ENCODE measurements around the gene CELF4.

DNA sequence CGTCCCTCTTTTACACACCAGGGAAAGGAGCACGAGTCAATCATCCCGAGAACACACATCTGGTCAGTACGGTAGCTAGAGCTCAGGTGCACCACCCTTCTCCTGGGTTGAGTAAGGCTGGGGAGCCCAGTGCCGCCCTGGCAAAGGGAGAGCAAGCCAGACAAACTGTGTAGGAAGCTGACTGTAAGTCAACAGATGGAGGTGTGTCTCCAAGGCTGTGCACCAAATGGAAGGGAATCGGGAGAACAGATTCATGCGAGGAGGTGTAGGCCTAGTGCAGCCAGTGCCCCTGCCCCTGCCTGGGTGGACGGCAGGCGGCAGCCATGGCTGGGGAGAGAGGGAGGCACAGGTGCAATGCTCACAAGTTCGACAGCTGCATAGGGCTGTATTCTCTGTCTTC is 65.7 kb downstream of the CELF4 start:
- TF ChIP-seq EP300 (IDR thresholded peaks at IDR 0.05; ENCODE audit: borderline replicate concordance), result no peak
- no peak for TF ChIP-seq TAF1 (IDR thresholded peaks at IDR 0.05; ENCODE audit: low read depth)
- no peak for TF ChIP-seq NFIC (IDR thresholded peaks at IDR 0.05)
- TF ChIP-seq, protein P1, sequence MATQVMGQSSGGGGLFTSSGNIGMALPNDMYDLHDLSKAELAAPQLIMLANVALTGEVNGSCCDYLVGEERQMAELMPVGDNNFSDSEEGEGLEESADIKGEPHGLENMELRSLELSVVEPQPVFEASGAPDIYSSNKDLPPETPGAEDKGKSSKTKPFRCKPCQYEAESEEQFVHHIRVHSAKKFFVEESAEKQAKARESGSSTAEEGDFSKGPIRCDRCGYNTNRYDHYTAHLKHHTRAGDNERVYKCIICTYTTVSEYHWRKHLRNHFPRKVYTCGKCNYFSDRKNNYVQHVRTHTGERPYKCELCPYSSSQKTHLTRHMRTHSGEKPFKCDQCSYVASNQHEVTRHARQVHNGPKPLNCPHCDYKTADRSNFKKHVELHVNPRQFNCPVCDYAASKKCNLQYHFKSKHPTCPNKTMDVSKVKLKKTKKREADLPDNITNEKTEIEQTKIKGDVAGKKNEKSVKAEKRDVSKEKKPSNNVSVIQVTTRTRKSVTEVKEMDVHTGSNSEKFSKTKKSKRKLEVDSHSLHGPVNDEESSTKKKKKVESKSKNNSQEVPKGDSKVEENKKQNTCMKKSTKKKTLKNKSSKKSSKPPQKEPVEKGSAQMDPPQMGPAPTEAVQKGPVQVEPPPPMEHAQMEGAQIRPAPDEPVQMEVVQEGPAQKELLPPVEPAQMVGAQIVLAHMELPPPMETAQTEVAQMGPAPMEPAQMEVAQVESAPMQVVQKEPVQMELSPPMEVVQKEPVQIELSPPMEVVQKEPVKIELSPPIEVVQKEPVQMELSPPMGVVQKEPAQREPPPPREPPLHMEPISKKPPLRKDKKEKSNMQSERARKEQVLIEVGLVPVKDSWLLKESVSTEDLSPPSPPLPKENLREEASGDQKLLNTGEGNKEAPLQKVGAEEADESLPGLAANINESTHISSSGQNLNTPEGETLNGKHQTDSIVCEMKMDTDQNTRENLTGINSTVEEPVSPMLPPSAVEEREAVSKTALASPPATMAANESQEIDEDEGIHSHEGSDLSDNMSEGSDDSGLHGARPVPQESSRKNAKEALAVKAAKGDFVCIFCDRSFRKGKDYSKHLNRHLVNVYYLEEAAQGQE (IDR thresholded peaks at IDR 0.05; ENCODE audit: low read depth), result no peak

Measured in Ishikawa (cell line).